ENCODE data around the gene CPA4. TPM values are rescaled to one million over a fixed set of nuclear protein-coding genes. Genes with fewer than 3 reads are reported as not detected.

The CPA4 gene
- total RNA-seq, 4 donors from 2014 or later = 0.22 to 0.51 TPM; not detected in 2

DNA sequence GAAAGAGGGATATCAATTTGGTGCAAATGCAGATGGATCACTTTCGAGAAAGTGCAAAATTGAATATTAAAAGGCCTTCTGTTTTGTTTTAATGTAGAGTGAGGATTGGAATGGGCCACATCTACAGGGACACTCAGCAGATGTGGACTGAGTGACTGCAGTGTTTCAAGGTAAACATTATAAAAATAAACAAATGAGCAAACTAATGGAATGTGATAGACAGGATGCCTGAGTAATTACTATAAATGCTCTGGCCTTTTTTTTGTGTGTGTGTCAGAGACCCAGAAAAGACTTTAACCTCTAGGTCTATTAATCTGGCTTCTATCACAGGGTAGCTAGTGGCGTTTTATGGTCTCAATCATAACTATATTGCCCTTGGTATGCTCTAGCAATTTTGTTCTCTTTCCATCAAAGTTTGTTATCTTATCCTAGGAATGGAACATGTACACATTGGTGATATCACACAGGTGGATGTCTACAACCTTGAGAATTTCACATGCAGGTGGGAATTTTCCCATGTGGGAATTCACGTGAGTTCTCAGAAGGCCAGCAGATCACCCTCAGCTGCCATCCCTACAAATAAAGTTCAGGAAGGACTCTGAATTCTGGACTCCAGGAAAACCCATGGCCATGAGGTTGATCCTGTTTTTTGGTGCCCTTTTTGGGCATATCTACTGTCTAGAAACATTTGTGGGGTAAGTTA is 26.6 kb upstream of the CPA4 start, which contains the start of gene CPA2:
CPA2 (plus strand) TSS at position 606 of the 703 bp plus-strand sequence; CDS start at position 625, 19 bp downstream.
- TF ChIP-seq, protein P1, sequence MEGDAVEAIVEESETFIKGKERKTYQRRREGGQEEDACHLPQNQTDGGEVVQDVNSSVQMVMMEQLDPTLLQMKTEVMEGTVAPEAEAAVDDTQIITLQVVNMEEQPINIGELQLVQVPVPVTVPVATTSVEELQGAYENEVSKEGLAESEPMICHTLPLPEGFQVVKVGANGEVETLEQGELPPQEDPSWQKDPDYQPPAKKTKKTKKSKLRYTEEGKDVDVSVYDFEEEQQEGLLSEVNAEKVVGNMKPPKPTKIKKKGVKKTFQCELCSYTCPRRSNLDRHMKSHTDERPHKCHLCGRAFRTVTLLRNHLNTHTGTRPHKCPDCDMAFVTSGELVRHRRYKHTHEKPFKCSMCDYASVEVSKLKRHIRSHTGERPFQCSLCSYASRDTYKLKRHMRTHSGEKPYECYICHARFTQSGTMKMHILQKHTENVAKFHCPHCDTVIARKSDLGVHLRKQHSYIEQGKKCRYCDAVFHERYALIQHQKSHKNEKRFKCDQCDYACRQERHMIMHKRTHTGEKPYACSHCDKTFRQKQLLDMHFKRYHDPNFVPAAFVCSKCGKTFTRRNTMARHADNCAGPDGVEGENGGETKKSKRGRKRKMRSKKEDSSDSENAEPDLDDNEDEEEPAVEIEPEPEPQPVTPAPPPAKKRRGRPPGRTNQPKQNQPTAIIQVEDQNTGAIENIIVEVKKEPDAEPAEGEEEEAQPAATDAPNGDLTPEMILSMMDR (IDR thresholded peaks at IDR 0.05; ENCODE audit: low read depth) = no peak

DNA sequence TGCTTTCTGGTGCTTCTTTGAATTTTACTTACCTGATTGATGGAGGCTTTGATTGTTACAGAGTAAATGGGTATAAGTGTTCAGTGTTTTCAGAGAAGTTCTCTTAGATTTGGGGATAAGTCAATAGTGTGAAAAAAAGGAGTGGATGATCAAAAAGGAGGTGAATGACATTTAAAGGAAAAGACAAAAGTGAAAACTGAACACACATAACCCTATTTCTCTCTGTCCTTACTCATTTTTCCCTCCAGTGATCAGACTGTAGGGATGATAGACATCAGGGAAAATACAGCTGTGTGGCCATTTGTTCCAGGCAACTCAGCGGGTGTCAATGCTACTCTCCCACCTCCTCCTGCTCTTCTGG is 26.0 kb upstream of the CPA4 start:
- TF ChIP-seq, protein P1 (IDR thresholded peaks at IDR 0.05; ENCODE audit: low read depth) = no peak

DNA sequence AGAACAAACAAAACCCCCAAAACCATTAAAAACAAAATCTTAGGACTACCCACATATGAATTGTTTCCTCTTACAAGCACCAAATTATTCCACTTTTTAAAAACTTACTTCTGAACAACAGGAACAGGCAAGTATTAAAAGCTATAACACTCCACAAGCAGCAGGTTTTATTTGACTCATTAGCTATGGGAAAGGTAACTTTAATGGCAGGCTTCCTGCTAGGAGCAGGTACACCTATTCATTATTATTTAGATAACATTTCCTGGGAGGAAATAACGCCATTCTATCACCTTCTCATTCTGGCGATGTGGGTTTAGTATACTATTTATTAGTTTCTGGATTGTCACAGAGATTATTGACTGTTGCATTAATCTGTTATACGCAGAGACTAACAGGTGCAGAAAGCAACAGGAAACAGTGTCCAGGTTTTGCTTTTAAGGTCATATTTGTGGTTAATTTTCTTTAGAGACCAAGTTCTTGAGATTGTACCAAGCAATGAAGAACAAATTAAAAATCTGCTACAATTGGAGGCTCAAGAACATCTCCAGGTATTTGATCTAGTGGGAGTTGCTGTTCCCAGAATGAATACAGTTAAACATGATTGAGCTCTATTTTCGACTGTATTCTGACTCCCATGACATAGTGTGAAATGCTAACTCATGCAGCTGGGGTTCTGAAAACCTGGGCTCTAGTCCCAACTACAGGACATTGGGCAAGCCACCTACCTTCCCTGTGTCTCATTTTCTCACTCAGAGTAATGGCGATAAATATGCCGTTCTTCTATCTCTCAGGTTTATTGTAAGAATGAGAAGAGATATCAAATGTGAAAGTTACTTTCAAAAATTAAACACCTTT is 24.3 kb upstream of the CPA4 start:
- TF ChIP-seq, protein P1 (IDR thresholded peaks at IDR 0.05; ENCODE audit: low read depth) = no peak

DNA sequence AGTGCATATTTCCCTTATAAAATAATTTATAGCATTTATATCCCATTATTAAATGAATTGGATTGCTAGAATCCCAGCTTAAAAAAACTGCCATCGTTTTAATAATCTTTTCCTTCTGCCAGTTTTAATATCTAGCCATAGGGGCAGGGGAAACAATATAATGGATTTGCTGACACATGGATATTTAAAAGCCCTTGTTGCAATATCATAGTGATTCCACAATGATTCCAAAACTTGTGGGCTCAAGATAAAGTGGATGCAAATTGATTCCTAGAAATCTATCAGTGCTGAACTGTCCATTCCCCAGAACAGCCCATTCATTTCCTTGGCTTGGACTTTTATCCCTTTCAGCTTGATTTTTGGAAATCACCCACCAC is 23.7 kb upstream of the CPA4 start:
- TF ChIP-seq, protein P1 (IDR thresholded peaks at IDR 0.05; ENCODE audit: low read depth) = no peak

DNA sequence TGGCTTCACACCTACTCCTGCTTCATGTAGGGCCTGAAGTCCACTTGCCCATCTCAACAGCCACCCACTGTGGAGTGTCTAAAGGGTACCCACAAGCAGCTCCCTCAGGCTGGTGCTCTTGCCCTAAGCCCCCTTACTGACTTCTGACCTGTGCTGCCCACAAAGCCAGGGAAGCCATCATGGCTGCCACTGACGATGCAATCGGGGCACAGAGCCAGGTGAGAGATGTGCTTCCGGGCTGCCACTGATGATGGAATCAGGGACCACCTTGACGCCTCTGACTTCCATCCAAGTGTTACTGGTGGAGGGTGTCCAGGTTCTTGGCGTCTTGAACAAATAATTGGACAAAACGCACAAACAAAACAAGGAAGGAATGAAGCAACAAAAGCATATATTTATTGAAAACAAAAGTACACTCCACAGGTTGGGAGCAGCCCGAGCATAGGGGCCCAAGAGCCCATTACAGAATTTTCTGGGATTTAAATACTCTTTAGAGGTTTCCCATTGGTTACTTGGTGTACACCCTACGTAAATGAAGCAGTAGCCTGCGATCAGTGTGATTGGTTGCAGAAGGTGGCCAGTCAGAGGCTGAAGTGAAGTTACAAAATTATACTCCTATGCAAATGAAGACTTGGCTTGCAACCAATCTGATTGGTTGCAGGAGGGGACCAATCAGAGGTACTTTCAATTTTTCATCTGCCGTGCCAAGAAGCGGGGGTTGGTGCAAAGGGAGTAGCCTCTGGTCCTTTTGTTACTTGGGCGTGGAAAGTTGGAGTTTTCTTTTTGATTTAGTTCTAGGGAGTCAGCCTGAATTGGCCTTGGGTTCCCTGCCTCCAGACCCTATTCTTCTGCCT is 21.8 kb upstream of the CPA4 start:
- TF ChIP-seq, protein P1 (IDR thresholded peaks at IDR 0.05; ENCODE audit: low read depth) = no peak

DNA sequence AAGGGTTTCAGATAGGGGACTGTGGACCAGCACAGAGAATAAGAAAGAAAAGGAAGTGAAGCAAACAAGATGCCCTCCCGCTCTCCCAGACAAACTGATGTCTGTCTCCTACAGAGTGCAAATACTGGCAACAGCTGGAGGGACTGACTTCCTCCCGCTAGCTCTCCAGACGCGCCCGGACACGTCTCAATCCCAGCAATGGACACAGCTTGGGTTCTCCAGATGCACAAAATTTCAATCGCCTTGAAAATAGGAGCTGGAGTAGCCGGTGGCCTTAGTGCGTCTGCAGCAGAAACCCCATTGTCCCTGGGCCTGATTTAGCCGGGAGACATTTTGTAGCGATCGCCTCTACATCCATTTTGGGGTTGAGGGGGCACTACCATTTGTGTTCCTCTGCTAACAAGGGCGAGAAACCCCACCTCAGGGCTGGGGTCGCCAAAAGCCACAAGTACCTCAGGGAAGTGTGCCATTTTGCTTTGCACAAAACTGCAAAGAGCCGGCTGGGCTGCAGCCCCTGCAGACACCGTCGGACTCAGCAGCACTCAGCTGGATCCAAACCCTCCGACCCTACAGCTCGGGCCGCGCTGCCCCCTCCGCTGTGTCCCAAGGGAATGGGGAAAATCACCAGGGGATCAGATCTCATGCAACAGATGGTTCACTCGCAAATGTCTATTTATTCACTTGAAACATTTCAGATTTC is 20.4 kb upstream of the CPA4 start:
- TF ChIP-seq, protein P1 (IDR thresholded peaks at IDR 0.05; ENCODE audit: low read depth) = no peak

All from subcutaneous adipose tissue (tissue), 4 donors.